Lower lobe of right lung (tissue), 2 donors: ENCODE data around the gene DNM3. TPM values are rescaled to one million over a fixed set of nuclear protein-coding genes. Genes with fewer than 3 reads are reported as not detected.

Source experiments
- ATAC-seq, 2 donors: fragments of 200-7000 bp; cut with Tn5 transposase; one replicate each; pipeline ENCODE4 v1.9.1; 2020 to 2022; ENCODE audit warnings: mild to moderate bottlenecking in 2 of 2, moderate library complexity in 2 of 2
- DNase-seq: peaks from one replicate; pipeline ENCODE4 v3.0.0-alpha.2; 2020
- H3K27ac ChIP-seq: fragments of 200-600 bp; one replicate; pipeline ENCODE4 v1.8.0; 2022
- H3K27me3 ChIP-seq: fragments of 200-600 bp; one replicate; pipeline ENCODE4 v1.8.0; 2022; ENCODE audit warnings: low read depth
- H3K36me3 ChIP-seq: fragments of 200-600 bp; one replicate; pipeline ENCODE4 v1.8.0; 2022; ENCODE audit warnings: mild to moderate bottlenecking
- H3K4me1 ChIP-seq: fragments of 200-600 bp; one replicate; pipeline ENCODE4 v1.8.0; 2022
- H3K4me3 ChIP-seq: fragments of 200-600 bp; one replicate; pipeline ENCODE4 v1.8.0; 2022; ENCODE audit warnings: mild to moderate bottlenecking
- H3K9me3 ChIP-seq: fragments of 200-600 bp; one replicate; pipeline ENCODE4 v1.8.0; 2022
- intact Hi-C: fragments of 100-400 bp; cut with DNase I; formaldehyde crosslinking; loops from one replicate; pipeline ENCODE4 v1.11.0; 2022
- total RNA-seq: library from RNA; stranded (reverse); fragmentation: NEBNext Ultra II Directional; extraction: Animal tissue kit (Norgen Biotek cat#: 25700); gene quantifications from one replicate; pipeline ENCODE4 v1.2.1, GENCODE V29; 2021
- TF ChIP-seq, protein P1 (sequence below): fragments of 200-600 bp; IDR thresholded peaks from one replicate; pipeline ENCODE4 v1.8.0; 2022; ENCODE audit warnings: antibody characterized with exemption, mild to moderate bottlenecking
- donor health status: DM: no; HTN: yes; CAD: no; lungs with severe emphysema.

The DNM3 gene
- total RNA-seq, 1 donor from 2014 or later: 12.4 TPM

- H3K27ac ChIP-seq: no peak overlapping the region
- TF ChIP-seq, protein P1, sequence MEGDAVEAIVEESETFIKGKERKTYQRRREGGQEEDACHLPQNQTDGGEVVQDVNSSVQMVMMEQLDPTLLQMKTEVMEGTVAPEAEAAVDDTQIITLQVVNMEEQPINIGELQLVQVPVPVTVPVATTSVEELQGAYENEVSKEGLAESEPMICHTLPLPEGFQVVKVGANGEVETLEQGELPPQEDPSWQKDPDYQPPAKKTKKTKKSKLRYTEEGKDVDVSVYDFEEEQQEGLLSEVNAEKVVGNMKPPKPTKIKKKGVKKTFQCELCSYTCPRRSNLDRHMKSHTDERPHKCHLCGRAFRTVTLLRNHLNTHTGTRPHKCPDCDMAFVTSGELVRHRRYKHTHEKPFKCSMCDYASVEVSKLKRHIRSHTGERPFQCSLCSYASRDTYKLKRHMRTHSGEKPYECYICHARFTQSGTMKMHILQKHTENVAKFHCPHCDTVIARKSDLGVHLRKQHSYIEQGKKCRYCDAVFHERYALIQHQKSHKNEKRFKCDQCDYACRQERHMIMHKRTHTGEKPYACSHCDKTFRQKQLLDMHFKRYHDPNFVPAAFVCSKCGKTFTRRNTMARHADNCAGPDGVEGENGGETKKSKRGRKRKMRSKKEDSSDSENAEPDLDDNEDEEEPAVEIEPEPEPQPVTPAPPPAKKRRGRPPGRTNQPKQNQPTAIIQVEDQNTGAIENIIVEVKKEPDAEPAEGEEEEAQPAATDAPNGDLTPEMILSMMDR: no peak
- no peaks in the 10 kb centered on the region for H3K36me3 ChIP-seq
- no peaks in the 10 kb centered on the region for H3K4me1 ChIP-seq
- no peaks in the 10 kb centered on the region for H3K9me3 ChIP-seq
- H3K27me3 ChIP-seq: no peaks in the 10 kb centered on the region
- H3K4me3 ChIP-seq: no peak overlapping the region
- no peak for ATAC-seq
- no peak for DNase-seq
- intact Hi-C loops: no loop called here
Observed at GRCh38 chr1:172238158-172238557, 396.9 kb downstream of the DNM3 start.

DNA sequence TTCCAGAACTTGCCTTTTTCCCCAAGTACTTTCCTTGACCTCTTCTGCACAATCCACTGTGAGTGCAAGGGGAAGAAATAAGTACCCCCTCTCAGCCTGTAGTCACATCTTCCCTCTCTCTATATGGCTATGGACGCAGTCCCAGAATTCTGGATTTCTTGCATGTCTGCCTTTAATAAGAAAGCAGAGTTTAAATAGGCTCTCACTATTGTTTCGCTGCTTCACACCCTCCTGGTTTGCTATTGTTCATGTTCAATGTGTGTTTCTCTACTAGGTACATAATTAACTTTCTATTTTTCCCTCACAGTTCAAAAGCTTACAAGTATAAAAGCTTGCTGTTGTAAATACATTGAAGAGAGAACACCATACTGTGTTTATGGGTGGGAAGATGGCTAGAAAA is 397.7 kb downstream of the DNM3 start:
- no peak overlapping the region for H3K27ac ChIP-seq
- TF ChIP-seq, protein P1: no peak
- no peak overlapping the region for H3K4me3 ChIP-seq
- ATAC-seq (no peak), DNase-seq (no peak)
- H3K36me3 ChIP-seq: no peaks in the 10 kb centered on the region
- intact Hi-C loops: no loop called here
- no peaks in the 10 kb centered on the region for H3K9me3 ChIP-seq
- no peaks in the 10 kb centered on the region for H3K4me1 ChIP-seq
- H3K27me3 ChIP-seq: no peaks in the 10 kb centered on the region

DNA sequence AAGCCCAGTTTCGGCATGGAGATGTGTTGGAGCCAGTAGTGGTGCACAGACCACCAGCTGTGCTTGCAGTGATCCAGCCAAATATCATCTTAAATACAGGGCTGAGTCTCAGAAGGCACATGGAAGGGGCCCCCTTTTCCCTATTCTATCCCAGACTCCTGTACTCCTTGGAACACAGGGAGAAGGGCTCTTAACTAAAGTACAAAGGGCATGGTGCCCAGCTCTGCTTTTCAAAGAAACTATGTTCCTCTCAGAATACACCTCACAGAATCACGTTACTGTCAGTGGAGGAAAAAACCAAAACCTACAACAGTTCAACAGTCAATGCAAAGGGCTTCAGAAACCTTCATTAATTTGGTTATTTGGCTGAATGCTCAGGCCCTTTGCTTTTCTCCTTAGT is 398.6 kb downstream of the DNM3 start:
- H3K9me3 ChIP-seq: no peaks in the 10 kb centered on the region
- no peak overlapping the region for H3K4me3 ChIP-seq
- no peaks in the 10 kb centered on the region for H3K4me1 ChIP-seq
- ATAC-seq (peak; percentile 69 to 78), DNase-seq (no peak)
- no peaks in the 10 kb centered on the region for H3K27me3 ChIP-seq
- no peaks in the 10 kb centered on the region for H3K36me3 ChIP-seq
- intact Hi-C loops: no loop called here
- no peak overlapping the region for H3K27ac ChIP-seq
- TF ChIP-seq, protein P1: no peak

GRCh38 chr1:172241540-172241939 is 400.2 kb downstream of the DNM3 start:
- Histone ChIP-seq H3K4me1 (no peaks in the 10 kb centered on the region), H3K36me3 (no peaks in the 10 kb centered on the region)
- ATAC-seq: no peak

GRCh38 chr1:172244865-172245264 is 403.6 kb downstream of the DNM3 start:
- no peak overlapping the region for H3K4me3 ChIP-seq
- no peaks in the 10 kb centered on the region for H3K27me3 ChIP-seq
- ATAC-seq (peak; percentile 78 to 87), DNase-seq (no peak)
- no peaks in the 10 kb centered on the region for H3K9me3 ChIP-seq
- H3K36me3 ChIP-seq: no peaks in the 10 kb centered on the region
- TF ChIP-seq, protein P1: no peak
- no peaks in the 10 kb centered on the region for H3K4me1 ChIP-seq
- intact Hi-C loops: no loop called here
- no peak overlapping the region for H3K27ac ChIP-seq

More at GRCh38 chr1:172241540-172241939, 400.2 kb downstream of the DNM3 start:
- Histone ChIP-seq H3K4me3 (no peak overlapping the region), H3K27me3 (no peaks in the 10 kb centered on the region), H3K9me3 (no peaks in the 10 kb centered on the region), H3K27ac (no peak overlapping the region)
- intact Hi-C loops: no loop called here
- TF ChIP-seq, protein P1: no peak
- no peak for DNase-seq

GRCh38 chr1:172245788-172246187 is 404.5 kb downstream of the DNM3 start:
- no peak overlapping the region for H3K4me3 ChIP-seq
- H3K4me1 ChIP-seq: no peaks in the 10 kb centered on the region
- TF ChIP-seq, protein P1: no peak
- DNase-seq (no peak), ATAC-seq (no peak)
- intact Hi-C loops: no loop called here
- H3K9me3 ChIP-seq: no peaks in the 10 kb centered on the region
- H3K36me3 ChIP-seq: no peaks in the 10 kb centered on the region
- H3K27me3 ChIP-seq: no peaks in the 10 kb centered on the region
- no peak overlapping the region for H3K27ac ChIP-seq
